MCF 10A (cell line): ENCODE measurements around the gene CD24. TPM values are rescaled to one million over a fixed set of nuclear protein-coding genes. Genes with fewer than 3 reads are reported as not detected.

Experiments used
- BruUV-seq: library from RNA; stranded (reverse); fragments of 400-500 nt; replicated peaks from 2 replicates; lab custom pipeline; 2021; lab: Mats Ljungman, UMichigan
- CTCF ChIA-PET: fragments of 300-600 bp; sonication (Branson Sonifier 250); formaldehyde crosslinking; extraction: SDS; loops from one replicate; lab custom pipeline; 2021; ENCODE audit warnings: antibody characterized with exemption, inconsistent platforms; lab: Yijun Ruan, JAX
- POLR2A ChIA-PET: fragments of 300-600, 350-650 bp; sonication (Branson Sonifier 250); formaldehyde crosslinking; extraction: SDS; loops from one replicate; lab custom pipeline; 2020; ENCODE audit warnings: antibody characterized with exemption, inconsistent platforms; lab: Yijun Ruan, JAX
- DNase-seq: peaks from one replicate; pipeline ENCODE4 v3.0.0-alpha.2; 2018; ENCODE audit not compliant: unreplicated experiment
- H3K27ac Mint-ChIP-seq: one replicate; pipeline ENCODE4 v1.8.0; 2022; ENCODE audit warnings: mild to moderate bottlenecking, low read depth, mixed read lengths; ENCODE audit not compliant: unreplicated experiment
- H3K27me3 Mint-ChIP-seq: one replicate; pipeline ENCODE4 v1.8.0; 2022; ENCODE audit warnings: mixed read lengths; ENCODE audit not compliant: insufficient read depth, unreplicated experiment
- H3K36me3 Mint-ChIP-seq: one replicate; pipeline ENCODE4 v1.8.0; 2022; ENCODE audit warnings: mild to moderate bottlenecking, moderate library complexity, mixed read lengths; ENCODE audit not compliant: insufficient read depth, unreplicated experiment
- H3K4me1 Mint-ChIP-seq: one replicate; pipeline ENCODE4 v1.8.0; 2022; ENCODE audit warnings: mixed read lengths; ENCODE audit not compliant: insufficient read depth, unreplicated experiment
- H3K4me3 Mint-ChIP-seq: one replicate; pipeline ENCODE4 v1.8.0; 2022; ENCODE audit warnings: mild to moderate bottlenecking, moderate library complexity, mixed read lengths; ENCODE audit not compliant: unreplicated experiment
- H3K9me3 Mint-ChIP-seq: one replicate; pipeline ENCODE4 v1.8.0; 2022; ENCODE audit warnings: mixed read lengths; ENCODE audit not compliant: unreplicated experiment
- CTCF ChIP-seq: fragments of 200-600 bp; IDR thresholded peaks from one replicate; pipeline ENCODE4 v1.8.0; 2022; ENCODE audit warnings: antibody characterized with exemption, mild to moderate bottlenecking; ENCODE audit not compliant: unreplicated experiment
- intact Hi-C: fragments of 100-400 bp; cut with micrococcal nuclease; formaldehyde crosslinking; loops from 2 replicates; pipeline ENCODE4 v1.14.1; 2022
- total RNA-seq: library from RNA; stranded (reverse); gene quantifications from 2 replicates; pipeline ENCODE4 v1.2.3, GENCODE V29; 2022

The CD24 gene
- total RNA-seq, 1 experiment from 2014 or later: 10.4 TPM

GRCh38 chr6:106967936-106968555 lies 6.5 kb downstream of the CD24 start:
- Mint-ChIP-seq H3K4me3 (no peak overlapping the region), H3K36me3 (no peaks in the 10 kb centered on the region), H3K27ac (no peak overlapping the region), H3K27me3 (no peaks in the 10 kb centered on the region), H3K4me1 (no peaks in the 10 kb centered on the region), H3K9me3 (peaks cover 6% of the 10 kb centered on the region)
- intact Hi-C loops: no loop called here
- CTCF ChIA-PET: interaction anchor here (0.6 kb wide), 1 partner anchor 347 kb away, joined by 3 read pairs; no protein-coding TSS in a partner anchor
- no TSS peak for BruUV-seq
- POLR2A ChIA-PET: no interaction called here
- no peak for DNase-seq
- no peak for TF ChIP-seq CTCF

GRCh38 chr6:106966671-106967640 lies 7.6 kb downstream of the CD24 start:
- CTCF ChIA-PET: no interaction called here
- H3K4me3 Mint-ChIP-seq: no peak overlapping the region
- no TSS peak for BruUV-seq
- DNase-seq: no peak
- H3K9me3 Mint-ChIP-seq: peaks cover 6% of the 10 kb centered on the region
- no peak overlapping the region for H3K27ac Mint-ChIP-seq
- H3K27me3 Mint-ChIP-seq: no peaks in the 10 kb centered on the region
- no peaks in the 10 kb centered on the region for H3K36me3 Mint-ChIP-seq
- no peaks in the 10 kb centered on the region for H3K4me1 Mint-ChIP-seq
- no peak for TF ChIP-seq CTCF
- intact Hi-C loops: no loop called here
- POLR2A ChIA-PET: no interaction called here

GRCh38 chr6:106966229-106966628 lies 8.3 kb downstream of the CD24 start:
- no TSS peak for BruUV-seq
- ChIA-PET CTCF (no interaction called here), POLR2A (no interaction called here)
- Mint-ChIP-seq H3K27ac (no peak overlapping the region), H3K27me3 (no peaks in the 10 kb centered on the region), H3K4me3 (no peak overlapping the region), H3K4me1 (no peaks in the 10 kb centered on the region), H3K9me3 (peaks cover 6% of the 10 kb centered on the region), H3K36me3 (no peaks in the 10 kb centered on the region)
- no peak for DNase-seq
- no peak for TF ChIP-seq CTCF
- intact Hi-C loops: no loop called here

- Mint-ChIP-seq H3K27me3 (no peaks in the 10 kb centered on the region), H3K4me3 (no peak overlapping the region), H3K9me3 (peaks cover 6% of the 10 kb centered on the region), H3K4me1 (no peaks in the 10 kb centered on the region), H3K36me3 (no peaks in the 10 kb centered on the region), H3K27ac (no peak overlapping the region)
- DNase-seq: no peak
- ChIA-PET CTCF (no interaction called here), POLR2A (no interaction called here)
- intact Hi-C loops: no loop called here
- no TSS peak for BruUV-seq
- no peak for TF ChIP-seq CTCF
Measured at GRCh38 chr6:106964954-106965353, 9.6 kb downstream of the CD24 start.
